K562 (cell line): ENCODE data around the gene RBM20. TPM values are rescaled to one million over a fixed set of nuclear protein-coding genes. Genes with fewer than 3 reads are reported as not detected.

Experiments used
- ATAC-seq: fragments of 200-7000 bp; cut with Tn5 transposase; 3 replicates; pipeline ENCODE4 v1.9.1; 2020; ENCODE audit warnings: moderate library complexity
- BruUV-seq: library from RNA; stranded (reverse); fragments of 400-500 nt; replicated peaks from 2 replicates; lab custom pipeline; 2021; lab: Mats Ljungman, UMichigan
- CTCF ChIA-PET: fragments of 300-600 bp; formaldehyde crosslinking; extraction: SDS; loops from one replicate; lab custom pipeline; 2021; ENCODE audit warnings: low intra/inter-chr PET ratio; lab: Yijun Ruan, JAX
- POLR2A ChIA-PET: fragments of 300-600, 350-650 bp; sonication (Branson Sonifier 250); formaldehyde crosslinking; extraction: SDS; loops from one replicate; lab custom pipeline; 2021; ENCODE audit warnings: antibody characterized with exemption, inconsistent platforms; lab: Yijun Ruan, JAX
- DNase-seq, 4 experiments: peaks; one replicate each; pipeline versions ENCODE4 v3.0.0 to v3.0.0-alpha.2; 2011 to 2018; ENCODE audit warnings: low spot score in 3 of 4, mixed read lengths in 3 of 4; ENCODE audit errors: extremely low read depth in 1 of 4
- FAIRE-seq: peaks from 2 replicates; lab custom pipeline; 2011; peaks lifted over from hg19 to GRCh38; lab: Jason Lieb, UNC
- H2AFZ ChIP-seq: 2 replicates; pipeline ENCODE4 v1.6.0; 2011; ENCODE audit warnings: low read depth, low read length, control low read depth, inconsistent platforms
- H3K27ac ChIP-seq: fragments of 200-600 bp; 3 replicates; pipeline ENCODE4 v1.8.0; 2011; ENCODE audit warnings: low read depth, mild to moderate bottlenecking, control low read depth, inconsistent platforms, low read length, moderate library complexity, mixed read lengths; ENCODE audit errors: extremely low read depth
- H3K27me3 ChIP-seq, 2 experiments: fragments of 300-600 bp in 1 of 2; 2 replicates in 1 of 2; 3 replicates in 1 of 2; pipeline versions ENCODE4 v1.6.0 to v1.8.0; 2011; ENCODE audit warnings: inconsistent platforms in 2 of 2, low read length in 2 of 2, mild to moderate bottlenecking in 1 of 2, mixed read lengths in 1 of 2, moderate library complexity in 1 of 2; ENCODE audit not compliant: control insufficient read depth in 2 of 2, insufficient read depth in 2 of 2
- H3K36me3 ChIP-seq: fragments of 300-600 bp; 3 replicates; pipeline ENCODE4 v1.8.0; 2011; ENCODE audit warnings: mild to moderate bottlenecking, low read length, inconsistent platforms; ENCODE audit not compliant: control insufficient read depth, insufficient read depth
- H3K4me1 ChIP-seq, 2 experiments: fragments of 200-600 bp in 1 of 2; replicated peaks in 1 of 2; 2 replicates in 1 of 2; 3 replicates in 1 of 2; pipeline versions ENCODE4 v1.5.1 to v1.8.0; 2011; ENCODE audit warnings: inconsistent platforms in 2 of 2, low read length in 2 of 2, mild to moderate bottlenecking in 1 of 2, mixed read lengths in 1 of 2, moderate library complexity in 1 of 2; ENCODE audit not compliant: control insufficient read depth in 2 of 2, insufficient read depth in 2 of 2
- H3K4me2 ChIP-seq: 2 replicates; pipeline ENCODE4 v1.6.1; 2011; ENCODE audit warnings: low read length, control low read depth, inconsistent platforms, mixed read lengths; ENCODE audit not compliant: insufficient read depth
- H3K4me3 ChIP-seq: fragments of 200-600 bp; sonication (generic), shearing (Covaris generic); 2 replicates; pipeline ENCODE4 v1.5.1; 2016; ENCODE audit warnings: control low read depth, inconsistent platforms
- H3K79me2 ChIP-seq: fragments of 200-600 bp; 3 replicates; pipeline ENCODE4 v1.8.0; 2011; ENCODE audit warnings: low read length, inconsistent platforms; ENCODE audit not compliant: control insufficient read depth, insufficient read depth
- H3K9ac ChIP-seq, 2 experiments: 2 replicates each; pipeline versions ENCODE4 v1.6.0 to v1.6.1; 2011; ENCODE audit warnings: low read depth in 2 of 2, low read length in 2 of 2, control low read depth in 1 of 2, inconsistent platforms in 1 of 2, mild to moderate bottlenecking in 1 of 2, mixed read lengths in 1 of 2; ENCODE audit not compliant: insufficient read depth in 1 of 2
- H3K9me1 ChIP-seq: one replicate; pipeline ENCODE4 v1.6.0; 2011; ENCODE audit warnings: inconsistent platforms, mild to moderate bottlenecking, low read length, moderate library complexity; ENCODE audit not compliant: control insufficient read depth, insufficient read depth
- H3K9me3 ChIP-seq: replicated peaks from 2 replicates; pipeline ENCODE4 v1.5.1; 2011; ENCODE audit warnings: low read depth, low read length, inconsistent platforms; ENCODE audit not compliant: control insufficient read depth, insufficient read depth
- H4K20me1 ChIP-seq: replicated peaks from 2 replicates; pipeline ENCODE4 v1.6.1; 2011; ENCODE audit warnings: low read length, inconsistent platforms, mixed read lengths; ENCODE audit not compliant: control insufficient read depth, insufficient read depth
- KDM2B ChIP-seq: fragments of 250-450 bp; sonication (Bioruptor Pico); IDR thresholded peaks from 2 replicates; pipeline ENCODE4 v1.8.0; 2021; ENCODE audit warnings: mild to moderate bottlenecking, moderate library complexity
- ZBTB33 ChIP-seq: sonication (generic); formaldehyde crosslinking; IDR thresholded peaks from 2 replicates; pipeline ENCODE4 v1.8.1; 2023; ENCODE audit warnings: mild to moderate bottlenecking, missing genetic modification reagents
- WGBS: fragments of 100-300 bp; shearing (Covaris generic); methylation state at CpG from one replicate; pipeline ENCODE4 v1.1.6; 2016; ENCODE audit warnings: low coverage, mixed read lengths; ENCODE audit not compliant: insufficient coverage; ENCODE audit errors: missing lambda C conversion rate; 5-methylcytosine and 5-hydroxymethylcytosine counted together
- in situ Hi-C: fragments of 300-500 bp; cut with MboI; formaldehyde crosslinking; loops from 4 replicates; pipeline ENCODE4 v1.15.0; 2018; ENCODE audit warnings: inconsistent platforms, mixed read lengths
- intact Hi-C: fragments of 100-400 bp; cut with micrococcal nuclease; formaldehyde crosslinking; loops from 2 replicates; pipeline ENCODE4 v1.14.2; 2022
- polyA plus RNA-seq, 8 experiments: library from polyadenylated mRNA; depleted of rRNA in 4 of 8; stranded (reverse) in 5 of 8; unstranded in 3 of 8; fragments of >200 nt; fragmentation: Nextera tagmentation in 2 of 8; fragmentation: Illumina TruSeq in 1 of 8; extraction: Ambion mirVana in 2 of 8; extraction: Trizol in 1 of 8; gene quantifications; 2 replicates each; pipeline versions ENCODE4 v1.2.1 to v1.2.3, GENCODE V29; 2011 to 2014; ENCODE audit warnings: inconsistent platforms in 1 of 8, missing spikeins in 1 of 8
- total RNA-seq, 7 experiments: library from RNA; depleted of rRNA in 6 of 7; stranded (reverse); fragments of >200 nt in 6 of 7; fragmentation: Illumina TruSeq in 2 of 7; extraction: Trizol in 2 of 7; gene quantifications; 2 replicates each; pipeline versions ENCODE4 v1.2.1 to v1.2.3, GENCODE V29; 2011 to 2021; ENCODE audit warnings: low replicate concordance in 1 of 7

RBM20 gene
- total and polyA plus RNA-seq, 9 of the 15 experiments (the other 6 are each of a cell fraction or from before 2014, with no cell fraction given) = 0.63 to 5.7 (median 3.2) TPM

GRCh38 chr10:110684800-110685446 lies 40.8 kb downstream of the RBM20 start:
- POLR2A ChIA-PET = interaction anchor here (1.4 kb wide), 1 partner anchor 13 kb away, joined by 3 read pairs; no protein-coding TSS in a partner anchor
- no peak overlapping the region for H3K9ac ChIP-seq

More at GRCh38 chr10:110684800-110685446, 40.8 kb downstream of the RBM20 start:
- in situ Hi-C loops = no loop called here
- H4K20me1 ChIP-seq = no peaks in the 10 kb centered on the region
- H3K27ac ChIP-seq = no peak overlapping the region
- H3K79me2 ChIP-seq = peaks cover 22% of the 10 kb centered on the region
- 85% methylated on average over 15 of the region's 22 CpGs for WGBS
- H3K36me3 ChIP-seq = no peaks in the 10 kb centered on the region
- peaks cover 0 to 8% of the 10 kb centered on the region in 2 experiments; a peak in 3 of 5 replicates for H3K4me1 ChIP-seq
- CTCF ChIA-PET = no interaction called here
- no TSS peak for BruUV-seq
- no peak overlapping the region for H3K4me3 ChIP-seq
- H3K9me1 ChIP-seq = no peaks in the 10 kb centered on the region
- ATAC-seq = no peak
- no peaks in the 10 kb centered on the region for H3K27me3 ChIP-seq
- DNase-seq = no peak
- no peak for FAIRE-seq
- TF ChIP-seq KDM2B (CRISPR knock-in tag) = no peak
- peak; percentile 78 for TF ChIP-seq ZBTB33 (CRISPR knock-in tag)
- intact Hi-C loops = no loop called here
- H3K4me2 ChIP-seq = no peak overlapping the region
- 0 out of 2 replicates have a peak, but pooled peaks cover 1% of the 10 kb centered on the region for H3K9me3 ChIP-seq
- no peak overlapping the region for H2AFZ ChIP-seq
